AG04449 (cell line): ENCODE results near the gene CARD10.

Experiments used
- CTCF ChIA-PET: fragments of 350-600 bp; formaldehyde crosslinking; extraction: SDS; loops from one replicate; lab custom pipeline; 2021; ENCODE audit warnings: antibody characterized with exemption; lab: Yijun Ruan, JAX
- POLR2A ChIA-PET: fragments of 400-600, 350-600 bp; formaldehyde crosslinking; extraction: SDS; loops from one replicate; lab custom pipeline; 2020; ENCODE audit warnings: antibody characterized with exemption, inconsistent platforms; lab: Yijun Ruan, JAX
- DNase-seq: peaks from one replicate; pipeline ENCODE4 v3.0.0-alpha.2; 2010; ENCODE audit warnings: low read depth, low spot score
- H3K4me3 ChIP-seq: 2 replicates; pipeline ENCODE4 v1.5.1; 2011; ENCODE audit warnings: low read depth, mild to moderate bottlenecking, control low read depth, low read length
- CTCF ChIP-seq: IDR thresholded peaks from one replicate; pipeline ENCODE4 v1.5.1; 2011; ENCODE audit warnings: mild to moderate bottlenecking, moderate library complexity, low read length, control low read depth, inconsistent platforms; ENCODE audit not compliant: insufficient read depth; ENCODE audit errors: missing control alignments

Gene CARD10

GRCh38 chr22:37518509-37519267, 527 bp downstream of the CARD10 start:
- no peak for TF ChIP-seq CTCF
- peak overlapping the region; percentile 65 for H3K4me3 ChIP-seq
- ChIA-PET POLR2A (no interaction called here), CTCF (interaction anchor here (1.0 kb wide), 1 partner anchor 74 kb away, joined by 3 read pairs; no protein-coding TSS in a partner anchor)
- no peak for DNase-seq

GRCh38 chr22:37517826-37518450, 1.3 kb downstream of the CARD10 start:
- POLR2A ChIA-PET, result no interaction called here
- peak overlapping the region; percentile 65 for H3K4me3 ChIP-seq
- TF ChIP-seq CTCF, result no peak
- DNase-seq, result no peak
- CTCF ChIA-PET, result no interaction called here

- TF ChIP-seq CTCF, result no peak
- ChIA-PET POLR2A (no interaction called here), CTCF (interaction anchor here (0.8 to 1.5 kb wide), 4 partner anchors 9 to 91 kb away, joined by 3 to 5 read pairs (median 4); no protein-coding TSS in a partner anchor)
- no peak for DNase-seq
- H3K4me3 ChIP-seq, result no peak overlapping the region
These were observed 2.8 kb downstream of the CARD10 start for GRCh38 chr22:37516456-37516855.

GRCh38 chr22:37515901-37516300, 3.3 kb downstream of the CARD10 start:
- H3K4me3 ChIP-seq, result no peak overlapping the region
- POLR2A ChIA-PET, result no interaction called here
- CTCF ChIA-PET, result interaction anchor here (0.8 to 1.5 kb wide), 5 partner anchors 10 to 256 kb away, joined by 3 to 5 read pairs (median 4); no protein-coding TSS in a partner anchor
- no peak for DNase-seq
- no peak for TF ChIP-seq CTCF

GRCh38 chr22:37514526-37515051, 4.6 kb downstream of the CARD10 start:
- no peak for TF ChIP-seq CTCF
- no peak overlapping the region for H3K4me3 ChIP-seq
- ChIA-PET POLR2A (no interaction called here), CTCF (interaction anchor here (0.8 kb wide), 2 partner anchors 23 to 57 kb away, joined by 3 to 4 read pairs; no protein-coding TSS in a partner anchor)
- no peak for DNase-seq
